LoVo (cell line): Measurements from ENCODE around the gene TMEM201.
"Not testable (repeated sequence)": the region's sequence is repeated elsewhere in the genome, so short reads cannot be mapped to it uniquely, and the experiment has no call there.

Experiments used
- DNase-seq: peaks from one replicate; pipeline ENCODE4 v3.0.0-alpha.2; 2016; ENCODE audit warnings: low spot score

Gene TMEM201

DNA sequence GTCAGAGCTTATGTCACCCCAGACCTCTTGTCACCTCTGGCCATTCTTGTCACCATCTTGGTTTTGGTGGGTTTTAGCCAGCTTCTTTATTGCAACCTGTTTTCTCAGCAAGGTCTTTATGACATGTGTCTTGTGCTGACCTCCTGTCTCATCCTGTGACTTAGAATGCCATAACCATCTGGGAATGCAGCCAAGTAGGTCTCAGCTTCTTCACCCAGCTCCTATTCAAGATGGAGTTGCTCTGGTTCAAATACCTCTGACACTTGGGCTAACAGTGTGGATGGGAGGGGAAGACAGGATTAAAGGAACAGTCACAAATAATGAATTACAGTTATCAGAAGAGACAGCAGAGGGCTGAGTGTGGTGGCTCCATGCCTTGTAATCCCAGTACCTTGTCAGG is 32.3 kb downstream of the TMEM201 start:
- no peak for DNase-seq

DNA sequence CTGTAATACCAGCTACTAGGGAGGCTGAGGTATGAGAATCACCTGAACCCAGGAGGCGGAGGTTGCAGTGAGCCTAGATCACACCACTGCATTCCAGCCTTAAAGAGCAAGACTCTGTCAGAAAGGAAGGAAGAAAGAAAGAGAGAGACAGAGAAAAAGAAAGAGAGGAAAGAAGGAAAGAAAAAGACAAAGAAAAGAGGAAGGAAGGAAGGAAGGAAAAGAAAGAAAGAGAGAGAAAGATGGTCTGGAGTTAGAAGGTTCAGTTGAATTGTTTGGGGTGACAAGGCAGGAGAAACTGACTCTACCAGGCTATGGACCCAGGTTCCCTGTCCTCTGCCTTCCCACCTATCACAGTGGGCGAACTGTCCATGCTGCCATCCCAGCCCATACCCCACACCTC is 35.4 kb downstream of the TMEM201 start:
- no peak for DNase-seq

DNA sequence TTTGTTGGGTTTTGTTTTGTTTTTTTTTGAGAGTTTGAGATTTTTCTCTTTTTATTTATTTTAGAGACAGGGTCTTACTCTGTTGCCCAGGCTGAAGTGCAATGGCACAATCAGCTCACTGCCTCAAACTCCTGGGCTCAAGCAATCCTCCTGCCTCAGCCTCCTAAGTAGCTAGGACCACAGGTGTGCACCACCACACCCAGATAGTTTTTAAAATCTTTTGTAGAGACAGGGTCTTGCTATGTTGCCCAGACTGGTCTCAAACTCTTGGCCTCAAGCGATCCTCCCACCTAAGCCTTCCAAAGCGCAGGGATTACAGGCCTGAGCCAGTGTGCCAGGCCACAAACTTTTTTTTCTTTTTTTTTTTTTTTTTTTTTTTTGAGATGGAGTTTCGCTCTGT is 36.3 kb downstream of the TMEM201 start:
- not testable (repeated sequence) for DNase-seq

DNA sequence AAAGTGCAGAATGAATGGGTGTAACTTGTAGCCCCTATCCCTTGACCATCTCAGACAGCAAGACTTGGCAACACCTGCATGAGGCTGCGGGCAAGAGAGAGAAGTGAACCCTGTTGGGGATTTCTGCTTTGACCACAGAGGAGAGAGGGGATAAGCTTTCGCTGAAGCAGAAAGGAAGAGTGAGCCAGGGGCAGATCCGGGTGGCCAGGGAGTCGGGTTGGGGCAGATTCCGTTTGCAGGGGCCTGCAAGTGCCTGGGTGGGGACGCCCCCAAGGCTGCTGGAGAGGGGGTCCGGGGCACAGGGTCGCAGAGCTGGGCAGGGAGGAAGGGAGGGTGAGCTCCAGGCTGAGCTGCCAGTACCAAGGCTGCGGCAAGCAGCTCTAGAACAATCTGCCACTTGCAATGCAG is 37.5 kb downstream of the TMEM201 start:
- no peak for DNase-seq

DNA sequence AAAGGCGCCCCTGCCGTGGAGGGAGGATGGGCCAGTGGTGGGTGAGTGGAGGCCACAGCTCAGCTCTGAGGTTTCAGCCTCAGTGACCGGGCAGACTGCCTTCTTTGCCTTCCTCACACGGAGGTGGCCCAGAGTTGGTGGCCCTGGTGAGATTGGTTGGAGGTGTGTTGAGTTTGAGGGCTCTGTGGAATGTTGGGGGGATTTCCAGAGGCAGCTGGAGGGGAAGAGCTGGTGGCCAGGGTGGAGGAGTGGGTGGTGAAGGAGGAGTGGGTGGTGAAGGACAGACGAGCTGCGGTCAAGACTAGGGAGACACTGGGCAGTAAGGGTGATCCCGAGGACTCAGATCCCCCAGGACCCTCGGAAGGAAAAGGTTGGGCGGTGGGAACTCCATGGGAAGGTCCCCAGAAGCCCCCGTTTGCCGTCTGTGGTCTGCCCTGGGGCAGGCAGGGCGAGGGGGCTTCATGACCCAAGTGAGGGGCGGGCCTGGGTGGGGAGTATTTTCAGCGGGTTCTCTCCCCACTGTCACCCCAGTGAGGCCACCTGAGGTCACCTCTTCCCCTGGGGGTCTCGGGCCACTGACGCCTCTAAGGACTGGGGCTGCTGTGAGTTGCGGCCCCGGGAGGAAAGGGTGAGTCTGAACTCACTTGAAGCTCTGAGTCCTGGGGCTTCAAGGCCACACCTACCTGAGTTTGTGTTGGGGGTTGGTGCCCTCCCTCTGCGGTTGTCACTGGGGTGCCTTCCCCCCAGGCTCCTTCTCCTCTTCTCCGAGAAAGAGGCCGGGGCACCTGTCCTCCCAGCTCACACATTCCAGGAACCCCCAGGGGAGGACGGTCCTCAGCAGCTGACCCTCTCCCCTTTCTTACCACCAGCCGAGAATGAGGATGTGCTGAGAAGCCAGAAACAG is 40.1 kb downstream of the TMEM201 start:
- DNase-seq, result no peak

DNA sequence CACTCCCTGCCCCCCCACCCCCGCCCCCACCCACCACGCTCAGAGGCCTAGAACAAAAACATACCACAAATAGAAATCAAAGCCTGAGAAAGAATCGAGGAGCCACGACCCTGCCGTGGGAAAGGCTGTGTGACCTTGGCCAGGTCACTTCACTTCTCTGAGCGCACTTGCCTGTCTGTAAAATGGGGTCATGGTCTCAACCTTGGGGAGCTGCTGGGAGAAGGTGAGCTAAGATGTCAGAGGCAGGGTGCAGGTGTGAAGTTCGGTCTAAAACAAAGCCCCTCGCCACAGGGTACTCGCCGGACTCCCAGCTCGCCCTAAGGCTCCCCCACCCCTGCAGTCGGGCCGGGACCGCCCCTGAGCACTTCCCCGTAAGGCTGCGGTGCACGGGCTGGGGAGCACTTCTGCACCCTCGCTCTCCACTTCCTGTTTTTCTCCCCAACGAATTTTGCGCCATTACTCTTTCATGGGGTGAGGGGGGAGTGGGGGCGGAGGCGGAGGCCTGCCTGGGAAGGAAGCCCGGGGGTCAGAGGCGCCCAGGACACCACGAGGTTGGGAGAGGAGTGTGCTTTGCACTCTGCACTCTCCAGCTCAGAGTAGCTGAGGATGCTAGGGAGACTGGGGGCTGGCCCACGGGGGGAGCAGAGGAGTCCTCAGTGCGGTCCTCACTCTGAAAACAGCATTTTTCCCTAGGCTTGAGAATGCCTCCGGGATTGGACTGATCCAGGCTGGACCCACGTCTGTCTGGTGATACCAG is 40.9 kb downstream of the TMEM201 start:
- no peak for DNase-seq

DNA sequence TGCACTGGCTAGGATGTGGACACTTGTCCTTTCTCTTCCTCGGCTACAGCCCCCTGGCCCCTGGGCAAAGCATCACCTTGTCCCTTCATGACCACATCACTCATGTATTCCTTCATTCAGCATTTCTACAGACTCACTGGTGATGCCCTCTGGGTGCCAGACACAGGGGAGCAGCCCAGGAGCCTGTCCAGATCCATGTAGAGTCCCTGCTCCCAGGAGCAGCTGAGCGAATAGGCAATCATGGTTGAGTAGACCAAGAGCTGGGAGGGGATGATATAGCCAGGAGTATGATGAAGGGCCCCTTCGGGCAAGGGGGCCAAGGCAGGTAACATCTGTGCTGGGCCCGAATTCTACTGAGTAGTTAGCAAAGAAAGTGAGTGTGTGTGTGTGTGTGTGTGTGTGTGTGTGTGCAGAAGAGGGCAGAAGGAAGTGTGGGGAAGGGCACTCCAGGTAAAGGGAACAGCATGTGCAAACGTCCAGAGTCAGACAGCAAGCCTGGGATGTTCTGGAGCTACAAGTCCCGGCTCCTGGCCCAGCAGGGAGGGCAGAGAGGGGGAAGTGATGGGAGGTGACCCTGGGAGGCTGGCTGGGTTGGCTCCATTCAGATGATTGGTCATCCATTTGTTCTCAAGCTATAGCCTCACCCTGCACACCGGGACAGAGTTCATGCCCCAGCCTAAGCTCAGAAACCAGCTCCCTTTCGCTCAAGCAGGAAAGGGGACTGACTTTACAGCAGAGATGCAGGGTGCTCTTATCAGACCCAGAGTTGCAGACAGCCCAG is 41.8 kb downstream of the TMEM201 start:
- DNase-seq, result no peak

DNA sequence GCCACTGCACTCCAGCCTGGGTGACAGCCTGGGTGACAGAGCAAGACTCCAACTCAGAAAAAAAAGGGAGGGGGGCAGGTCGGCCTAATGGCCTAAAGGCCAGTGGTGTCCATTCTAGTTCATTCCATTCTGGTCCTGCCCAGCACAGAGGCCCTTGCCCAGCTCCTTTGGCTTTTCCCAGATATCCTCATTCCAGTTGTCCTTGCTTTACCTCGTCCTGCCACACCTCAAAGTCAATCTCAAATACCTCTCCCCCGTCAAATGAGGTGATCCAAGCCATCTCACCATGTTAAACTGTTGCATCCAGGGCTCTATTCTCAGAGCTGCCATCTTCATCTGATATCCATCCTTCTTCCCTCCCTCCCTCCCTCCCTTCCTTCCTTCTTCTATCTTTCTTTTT is 42.9 kb downstream of the TMEM201 start:
- DNase-seq, result no peak

DNA sequence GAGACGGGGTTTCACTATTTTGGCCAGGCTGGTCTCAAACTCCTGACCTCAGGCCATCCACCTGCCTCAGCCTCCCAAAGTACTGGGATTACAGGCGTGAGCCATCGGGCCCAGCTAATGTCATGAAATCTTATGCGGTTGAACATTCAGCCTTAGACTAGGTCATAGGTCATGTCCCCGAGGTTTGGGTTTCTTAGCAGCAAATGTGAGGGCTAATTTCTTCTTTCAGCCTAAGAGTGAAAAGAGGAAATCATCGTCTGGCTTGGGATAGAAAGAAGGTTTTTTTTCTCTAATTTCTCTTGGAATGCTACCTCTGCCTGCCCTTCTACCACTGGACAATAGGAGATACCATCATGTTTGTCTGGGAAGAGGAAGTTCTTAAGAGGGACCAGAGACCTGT is 44.8 kb downstream of the TMEM201 start:
- DNase-seq, result no peak

DNA sequence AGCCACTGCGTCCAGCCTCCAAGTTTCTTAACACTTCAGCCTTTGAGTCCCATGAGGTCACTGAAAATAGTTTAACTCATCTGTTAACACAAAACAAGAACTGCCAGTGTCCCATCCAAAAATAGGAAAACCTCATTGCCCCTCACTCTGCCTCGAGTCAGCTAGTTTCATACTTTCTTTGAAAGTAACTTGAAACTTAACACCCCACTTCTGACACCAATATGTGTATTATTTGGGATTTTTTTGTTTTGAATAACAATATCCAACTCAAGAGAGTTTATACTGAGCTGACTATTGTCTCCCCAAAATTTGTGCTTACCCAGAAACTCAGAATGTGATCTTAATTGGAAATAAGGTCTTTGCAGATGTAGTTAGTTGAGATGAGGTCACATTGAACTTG is 45.9 kb downstream of the TMEM201 start:
- DNase-seq, result no peak

DNA sequence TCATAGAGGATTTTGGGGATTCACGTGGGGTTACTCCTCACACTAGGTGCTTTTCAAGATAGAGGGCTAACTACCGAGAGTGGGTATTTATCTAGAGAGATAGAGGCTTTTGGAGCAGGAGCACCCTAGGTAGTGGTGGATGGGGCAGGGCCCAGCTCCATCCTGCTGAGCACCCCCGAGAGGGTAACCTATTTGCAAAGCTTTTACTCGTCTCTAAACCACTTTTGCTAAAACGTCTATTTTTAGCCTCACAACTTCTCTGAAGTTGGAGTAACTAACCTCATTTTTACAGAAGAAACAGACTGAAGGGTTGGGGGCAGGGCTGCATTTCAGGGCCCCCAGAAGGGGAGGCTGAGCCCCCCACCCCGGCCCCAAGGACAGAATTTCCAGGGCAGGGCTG is 50.5 kb downstream of the TMEM201 start:
- no peak for DNase-seq

DNA sequence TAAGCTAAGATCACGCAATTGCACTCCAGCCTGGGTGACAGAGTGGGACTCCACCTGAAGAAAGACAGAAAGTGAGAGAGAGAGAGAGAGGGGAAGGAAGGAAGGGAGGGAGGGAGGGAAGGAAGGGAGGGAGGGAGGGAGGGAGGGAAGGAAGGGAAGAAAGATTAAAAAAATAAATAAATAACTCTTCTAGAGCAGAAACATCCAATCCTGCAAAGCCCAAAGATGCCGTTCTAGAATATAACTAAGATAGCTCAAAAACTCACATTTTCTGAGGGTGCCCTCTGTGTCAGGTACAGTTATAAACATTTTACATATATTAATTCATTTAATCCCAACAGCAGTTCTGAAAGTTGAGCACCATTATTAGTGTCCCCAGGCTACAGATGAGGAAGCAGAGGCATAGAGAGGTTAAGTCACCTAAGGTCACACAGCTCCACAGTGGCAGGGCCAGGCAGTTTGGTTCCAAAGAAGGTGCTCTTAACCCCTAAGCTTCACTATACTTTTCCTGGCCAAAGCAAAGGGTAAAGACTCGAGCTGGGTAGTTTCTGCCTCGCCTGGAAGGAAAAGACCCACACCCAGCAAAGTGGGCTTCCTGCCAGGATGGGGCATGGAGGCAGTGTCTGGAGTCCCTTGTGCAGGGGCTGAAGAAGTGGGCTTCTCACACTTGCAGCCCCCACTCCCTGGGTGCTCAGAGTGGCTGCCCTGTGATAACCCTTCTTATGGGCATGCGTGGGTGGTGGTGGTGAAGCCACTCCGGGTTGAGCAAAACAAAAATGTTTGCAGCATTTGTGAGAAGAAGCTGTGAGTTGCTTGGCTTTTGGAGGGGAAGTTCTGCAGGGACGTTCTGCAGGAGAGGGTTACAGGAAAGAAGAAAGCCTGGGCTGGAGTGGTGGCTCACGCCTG is 54.9 kb downstream of the TMEM201 start:
- no peak for DNase-seq

DNA sequence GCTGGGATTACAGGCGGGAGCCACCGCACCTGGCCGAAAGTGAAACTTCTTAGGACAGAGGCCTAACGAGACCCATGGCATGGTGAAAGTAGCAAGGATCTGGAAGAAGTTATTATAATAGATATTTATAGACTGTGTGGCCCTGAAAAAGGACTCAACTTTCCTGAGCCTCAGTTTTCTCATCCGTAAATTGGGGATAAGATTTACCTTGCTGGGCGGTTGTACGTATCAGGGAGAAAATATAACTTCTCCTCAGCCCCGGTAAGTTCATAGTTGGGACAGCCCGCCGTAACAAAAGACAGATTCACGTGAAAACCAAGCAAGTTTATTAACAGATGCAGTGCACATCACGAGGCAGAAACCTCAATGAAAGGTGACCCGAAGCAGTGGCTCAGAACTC is 57.3 kb downstream of the TMEM201 start:
- no peak for DNase-seq

DNA sequence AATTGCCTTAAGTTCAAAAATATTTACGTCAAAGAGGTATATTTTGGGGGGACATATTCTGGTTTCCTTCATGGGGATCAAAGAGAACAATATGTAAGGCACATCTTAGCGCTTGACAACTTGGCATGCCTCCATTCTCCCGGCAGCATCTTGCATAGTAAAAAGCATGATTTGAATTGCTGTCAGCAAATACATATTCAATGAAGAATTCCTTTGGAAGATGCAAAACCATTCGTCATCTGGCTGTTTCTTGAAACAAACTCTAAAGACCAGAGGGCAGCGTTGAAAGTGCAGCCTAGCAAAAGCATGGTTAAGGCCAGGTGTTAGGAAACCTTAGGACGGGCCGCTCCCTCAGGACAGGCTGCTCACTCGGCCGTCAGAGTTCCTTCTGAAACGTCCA is 59.5 kb downstream of the TMEM201 start:
- DNase-seq, result no peak

DNA sequence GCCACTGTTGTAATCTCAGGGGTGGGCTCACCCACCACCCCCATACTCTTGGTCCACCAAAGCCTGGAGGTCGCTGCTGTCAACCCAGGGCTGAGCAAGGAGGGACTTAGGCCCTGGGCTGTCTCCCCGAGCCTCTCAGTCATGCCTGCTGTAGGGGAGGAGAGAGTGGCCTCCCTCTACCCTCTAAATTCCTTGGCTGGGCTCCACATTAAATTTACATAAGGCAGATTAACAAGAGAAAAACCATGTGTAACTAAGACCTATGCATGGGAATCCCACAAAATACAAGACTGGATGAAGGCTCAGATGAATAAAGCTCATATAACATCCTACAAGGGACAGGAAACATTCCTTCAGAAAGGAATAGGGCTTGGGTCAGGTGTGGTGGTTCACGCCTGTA is 61.1 kb downstream of the TMEM201 start:
- no peak for DNase-seq

DNA sequence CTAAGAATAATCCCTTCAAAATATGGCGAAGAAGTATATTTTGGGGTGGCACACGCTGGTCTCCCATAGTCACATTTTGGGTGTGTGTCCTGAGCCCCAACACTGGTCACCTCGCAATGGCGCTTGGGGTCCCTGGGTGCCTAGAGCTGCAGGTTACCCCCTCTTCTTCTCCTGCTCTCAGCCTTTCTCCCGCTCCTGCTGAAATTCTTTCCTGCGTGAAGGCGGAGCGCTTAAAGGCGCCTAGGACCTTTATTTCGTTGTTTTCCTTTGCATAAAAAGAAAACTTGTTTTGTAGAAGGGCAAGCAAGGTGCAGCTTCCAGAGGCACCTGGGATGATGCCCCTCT is 62.5 kb downstream of the TMEM201 start:
- DNase-seq, result no peak

DNA sequence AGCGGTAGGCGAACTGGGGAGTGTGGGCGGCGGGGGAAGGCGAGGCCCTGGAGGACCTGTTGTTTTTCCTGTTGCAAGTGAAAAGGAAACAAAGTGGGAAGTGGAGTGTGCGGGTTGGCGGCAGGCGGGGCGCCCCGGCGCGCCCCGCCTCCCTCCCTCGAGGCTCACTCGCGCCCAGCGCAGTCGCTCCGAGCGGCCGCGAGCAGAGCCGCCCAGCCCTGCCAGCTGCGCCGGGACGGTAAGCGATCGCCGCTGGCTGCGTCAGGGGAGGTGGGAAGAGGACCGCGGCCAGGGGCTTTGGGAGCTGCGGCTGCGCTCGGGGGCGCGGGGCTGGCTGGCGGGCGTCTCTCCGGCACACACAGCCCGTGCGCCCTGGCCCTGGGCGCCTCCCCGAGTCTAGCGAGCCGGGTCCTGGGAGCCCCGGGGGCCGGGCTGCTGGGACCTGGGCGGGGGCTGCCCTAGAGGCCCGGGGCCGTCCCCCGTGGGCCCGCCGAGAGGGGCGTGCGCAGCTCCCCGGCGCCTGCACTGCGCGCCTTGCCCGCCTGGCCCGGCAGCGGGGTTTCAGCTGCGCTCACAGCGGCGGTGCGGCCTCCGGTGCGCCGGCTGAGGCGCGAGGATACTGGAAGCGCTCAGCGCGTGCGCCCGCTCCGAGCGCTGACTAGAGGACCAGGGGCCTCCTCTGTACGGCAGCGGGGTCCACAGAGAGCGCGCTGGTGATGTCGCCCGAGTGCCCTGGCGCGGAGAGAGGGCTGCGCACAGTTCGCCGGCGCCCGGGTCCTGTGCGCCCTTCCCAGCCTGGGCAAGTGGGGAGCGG is 63.1 kb downstream of the TMEM201 start, which contains the start of gene PIK3CD:
Gene PIK3CD (plus strand): TSS at position 167 of the 814 bp plus-strand sequence. CDS start 58,725 bp downstream, outside the sequence.
- no peak for DNase-seq

DNA sequence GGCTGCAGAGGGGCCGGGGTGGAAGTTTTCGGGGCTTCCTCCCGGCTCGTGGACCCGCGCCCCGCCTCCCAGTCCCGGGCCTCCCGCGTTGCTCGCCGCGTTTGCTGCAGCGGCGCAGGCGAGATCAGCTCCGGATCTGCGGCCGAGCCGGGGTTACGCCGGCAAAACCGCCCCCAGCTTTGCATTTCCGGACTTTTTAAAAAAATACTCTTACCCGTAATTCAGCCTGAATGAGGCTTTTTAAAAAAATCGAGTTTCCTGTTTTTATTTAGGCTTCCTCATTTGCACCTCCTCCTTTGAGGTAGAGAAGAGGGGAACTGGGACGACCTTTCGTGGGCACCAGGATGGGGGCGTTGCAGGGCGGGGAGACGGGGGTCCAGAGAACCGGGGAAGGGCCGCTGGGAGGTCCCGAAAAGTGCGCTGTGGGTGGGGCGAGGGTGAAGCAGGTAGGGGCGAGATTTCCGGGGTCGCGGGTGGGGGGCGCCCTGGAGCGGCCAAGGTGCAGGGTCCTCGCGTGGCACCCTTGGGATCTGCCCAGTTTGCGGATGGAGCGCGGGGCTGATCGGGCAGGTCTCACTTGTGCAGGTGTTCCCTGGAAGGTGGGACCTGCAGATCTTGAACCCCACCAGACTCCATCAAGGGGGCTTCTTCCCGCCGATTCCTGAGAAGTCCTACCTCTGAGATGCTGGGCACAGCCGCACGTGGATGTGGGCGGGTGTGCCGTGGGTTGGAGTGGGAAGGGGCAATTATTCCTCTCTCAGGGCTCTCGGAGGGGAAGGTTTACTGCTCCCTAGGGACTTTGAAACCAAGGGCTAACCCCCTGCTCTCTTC is 63.9 kb downstream of the TMEM201 start:
- DNase-seq, result no peak

DNA sequence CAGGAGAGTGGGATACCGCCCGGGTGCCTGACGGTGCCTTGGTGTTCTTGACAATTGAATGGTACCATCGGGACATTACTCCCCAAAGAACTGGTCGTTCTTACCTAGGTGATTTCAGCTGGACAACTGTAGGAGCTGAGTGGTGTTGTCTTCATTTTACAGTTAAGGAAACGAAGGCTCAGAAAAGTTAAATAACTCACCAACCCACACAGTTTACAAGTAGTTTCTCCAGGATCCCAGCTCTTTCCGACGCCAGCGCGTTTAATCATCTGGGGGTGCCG is 64.4 kb downstream of the TMEM201 start:
- DNase-seq, result no peak

DNA sequence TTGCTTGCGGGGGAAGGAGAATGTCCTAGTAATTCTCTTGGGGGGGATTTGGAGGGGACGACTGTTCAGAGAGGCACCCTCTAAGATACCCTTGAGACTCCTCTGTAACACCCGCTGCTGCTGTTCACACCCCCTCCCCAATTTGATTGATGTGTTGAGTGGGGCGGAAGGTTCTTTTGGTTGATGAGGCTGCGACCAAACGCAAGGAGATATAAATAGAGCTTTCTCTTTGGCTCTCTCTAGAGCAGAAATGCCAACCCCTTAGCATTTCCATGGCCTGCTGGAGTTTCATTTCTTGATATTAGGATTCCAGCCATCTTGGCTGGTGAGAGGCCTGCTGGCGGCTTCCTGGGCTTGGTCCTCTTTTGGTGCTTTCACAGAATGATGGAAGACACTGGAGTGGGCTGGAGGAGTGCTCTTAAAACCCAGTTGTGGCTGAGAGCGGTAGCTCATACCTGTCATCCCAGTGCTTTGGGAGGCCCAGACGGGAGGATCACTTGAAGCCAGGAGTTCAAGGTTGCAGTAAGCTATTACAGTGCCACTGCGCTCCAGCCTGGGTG is 64.9 kb downstream of the TMEM201 start:
- DNase-seq, result no peak
